Limb (tissue), 2 donors: ENCODE data around the gene STARD8.
"Not testable (repeated sequence)": the region's sequence is repeated elsewhere in the genome, so short reads cannot be mapped to it uniquely, and the experiment has no call there.

Experiments
- DNase-seq, 2 donors: peaks; one replicate each; pipeline ENCODE4 v3.0.0-alpha.2; 2016; ENCODE audit errors: extremely low spot score in 2 of 2

The STARD8 gene

DNA sequence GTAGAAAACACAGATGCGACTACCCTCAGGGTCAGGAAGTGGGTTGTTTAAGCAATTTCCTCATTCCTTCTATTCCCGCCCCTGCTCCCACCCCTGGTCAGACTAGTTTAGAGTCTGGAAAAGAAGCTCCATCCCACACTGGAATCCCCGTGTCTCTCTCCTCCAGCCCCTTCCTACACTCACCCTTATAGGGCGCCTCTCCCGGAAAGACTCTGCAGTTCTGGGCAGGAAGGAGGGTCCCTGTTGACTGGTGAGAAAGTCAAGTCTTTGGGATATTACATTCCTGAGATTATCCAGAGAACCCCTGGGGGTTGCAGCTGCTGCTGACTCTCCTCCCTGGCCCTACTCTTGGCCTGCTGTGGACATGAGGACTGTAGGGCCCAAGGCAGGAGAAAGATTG lies 11.9 kb downstream of the STARD8 start:
- no peak for DNase-seq

DNA sequence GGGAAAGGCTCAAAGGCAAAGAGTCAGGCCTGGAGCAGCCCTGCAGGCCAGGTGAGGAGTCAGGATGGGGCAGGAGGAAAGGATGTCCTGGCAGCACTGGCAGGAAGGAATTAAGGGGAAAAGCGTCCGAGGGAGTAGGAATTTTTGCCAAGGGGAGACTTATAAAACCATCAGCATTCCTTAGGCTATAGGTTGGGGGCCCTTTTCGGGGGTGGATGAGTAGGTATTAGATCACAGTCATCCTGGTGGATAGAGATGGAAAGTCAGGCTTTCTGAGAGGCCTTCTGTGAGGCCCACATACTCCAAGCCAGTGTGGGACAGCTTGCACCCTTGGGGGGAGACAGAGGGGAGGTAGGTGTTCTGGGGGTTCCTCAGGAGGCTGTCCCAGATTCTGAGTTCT lies 12.3 kb downstream of the STARD8 start:
- DNase-seq = no peak

DNA sequence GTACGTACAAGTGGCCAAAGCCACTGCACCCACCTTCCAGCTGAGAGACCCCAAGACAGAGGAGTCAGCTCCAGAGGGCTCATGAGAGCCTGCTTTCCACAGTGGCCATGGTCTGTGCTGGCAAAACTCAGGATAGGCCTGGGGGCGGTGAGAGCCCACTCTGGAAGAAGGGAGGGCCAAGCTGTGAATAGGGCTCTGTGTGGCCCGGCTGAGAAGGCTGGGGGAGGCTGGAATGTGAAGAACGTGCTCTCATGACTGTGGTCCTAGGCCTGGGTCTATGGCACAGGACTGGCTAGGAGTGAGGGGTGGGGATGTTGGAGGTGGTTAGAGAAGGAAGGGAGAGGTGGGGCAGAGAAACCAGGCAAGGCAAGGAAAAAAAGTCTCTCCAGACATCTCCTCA lies 13.3 kb downstream of the STARD8 start:
- DNase-seq = no peak

DNA sequence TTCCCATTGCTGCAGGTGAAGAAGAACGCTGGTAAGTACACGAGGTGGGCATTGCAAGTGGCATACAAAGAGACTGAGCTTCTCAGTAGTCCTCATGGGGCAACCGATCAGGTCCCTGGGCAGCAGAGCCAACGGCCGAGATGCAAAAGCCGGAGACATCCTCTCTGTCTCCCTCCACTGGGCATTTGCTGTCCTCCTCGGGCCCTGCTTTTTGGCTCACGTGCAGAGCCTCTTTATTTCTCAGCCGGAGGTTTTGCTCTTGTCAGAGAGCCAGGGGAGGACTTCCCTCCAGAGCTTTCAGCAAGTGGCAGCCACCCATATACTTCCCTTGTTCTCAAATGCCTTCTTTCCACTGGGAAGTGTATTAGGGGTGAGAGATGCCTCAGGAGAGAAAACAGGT lies 18.0 kb downstream of the STARD8 start:
- DNase-seq = no peak

DNA sequence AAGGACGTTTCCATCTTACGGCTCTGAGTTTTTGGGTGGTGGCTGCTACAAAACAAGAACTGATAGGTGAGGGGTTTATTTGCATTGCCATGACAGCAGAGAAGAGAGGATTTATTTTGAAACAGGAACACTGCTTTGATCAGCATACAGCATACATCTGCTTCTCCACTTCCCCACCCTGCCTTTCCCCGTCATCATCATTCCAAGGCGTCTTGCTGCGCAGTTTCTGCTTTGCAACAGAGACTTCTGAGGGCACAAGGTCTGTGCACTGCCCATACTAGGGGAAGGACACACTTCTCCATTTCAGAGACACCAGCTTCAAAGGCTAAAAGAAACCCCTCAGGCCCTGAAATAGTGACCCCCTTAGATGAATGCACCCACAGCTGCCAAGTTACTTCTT lies 19.1 kb downstream of the STARD8 start:
- DNase-seq = no peak

DNA sequence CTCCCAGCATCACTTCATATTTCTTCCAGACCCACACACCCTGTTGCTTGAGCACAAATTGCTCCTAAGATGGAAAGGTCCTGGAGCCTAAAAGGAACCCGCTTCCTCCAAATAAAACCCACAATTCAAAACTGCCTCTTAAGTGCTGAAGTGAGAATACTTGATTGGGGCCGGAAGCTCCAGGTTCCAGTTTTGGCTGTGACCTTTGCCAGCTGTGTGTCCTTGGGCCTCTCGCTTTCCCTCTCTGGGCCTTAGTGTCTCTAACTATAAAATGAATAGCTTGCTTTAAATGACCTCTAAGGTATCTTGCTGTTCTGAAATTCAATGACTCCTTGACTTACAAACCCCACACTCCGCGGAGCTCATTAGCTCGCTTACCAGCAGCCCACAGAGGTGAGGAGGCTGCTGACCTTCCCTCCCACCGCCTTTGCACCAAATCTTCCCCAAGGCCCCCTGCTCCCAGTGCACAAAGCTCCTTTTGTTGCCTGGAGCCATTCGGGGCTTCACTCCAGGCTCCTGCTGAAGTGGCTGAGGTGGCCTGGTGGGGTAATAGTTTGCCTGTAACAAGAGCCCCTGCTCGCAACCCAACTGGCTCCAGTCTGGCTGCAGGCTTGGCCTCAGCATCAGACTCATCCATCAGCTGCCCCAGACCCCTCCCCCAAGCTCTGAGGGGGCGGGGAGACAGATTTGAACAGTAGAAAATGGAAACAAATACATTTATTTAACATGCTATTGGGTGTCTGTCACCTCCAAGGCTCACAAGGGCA lies 21.8 kb downstream of the STARD8 start:
- no peak for DNase-seq

DNA sequence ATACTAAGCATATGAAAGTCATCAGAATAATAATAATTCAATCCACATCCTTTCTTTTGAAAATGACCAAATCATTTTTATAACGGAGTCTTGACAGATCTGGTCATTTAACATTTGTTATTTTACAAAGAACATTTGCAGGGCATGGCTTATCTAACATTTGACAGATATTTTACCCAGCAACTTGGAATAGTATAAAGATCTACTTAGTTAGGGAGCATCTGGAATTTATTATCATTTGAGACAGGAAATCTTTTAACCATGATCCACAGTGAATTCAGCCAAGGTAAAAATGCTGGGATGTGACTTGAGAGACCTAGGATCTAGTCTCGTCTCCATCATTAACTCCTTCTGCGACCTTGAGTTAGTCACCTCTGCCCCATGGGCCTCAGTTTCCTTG lies 22.4 kb downstream of the STARD8 start:
- no peak for DNase-seq

DNA sequence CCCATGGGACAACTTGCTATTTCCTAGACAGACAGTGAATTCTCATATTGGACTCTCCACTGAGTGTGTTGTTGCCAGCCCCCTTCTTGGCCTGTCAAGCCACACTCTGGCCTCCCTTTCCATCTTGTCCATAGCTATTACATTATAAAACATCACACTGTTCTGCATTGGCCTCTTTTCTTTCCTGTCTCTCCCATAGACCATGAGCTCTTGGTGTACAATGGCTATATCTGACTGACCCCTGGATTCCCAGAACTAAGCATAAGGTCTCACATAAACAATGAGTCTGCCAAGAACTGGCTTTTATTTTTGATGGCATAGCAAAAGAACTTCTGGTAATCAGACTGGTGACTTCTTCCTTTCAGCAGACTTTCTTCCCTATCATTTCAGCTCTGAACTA lies 23.8 kb downstream of the STARD8 start:
- no peak for DNase-seq

DNA sequence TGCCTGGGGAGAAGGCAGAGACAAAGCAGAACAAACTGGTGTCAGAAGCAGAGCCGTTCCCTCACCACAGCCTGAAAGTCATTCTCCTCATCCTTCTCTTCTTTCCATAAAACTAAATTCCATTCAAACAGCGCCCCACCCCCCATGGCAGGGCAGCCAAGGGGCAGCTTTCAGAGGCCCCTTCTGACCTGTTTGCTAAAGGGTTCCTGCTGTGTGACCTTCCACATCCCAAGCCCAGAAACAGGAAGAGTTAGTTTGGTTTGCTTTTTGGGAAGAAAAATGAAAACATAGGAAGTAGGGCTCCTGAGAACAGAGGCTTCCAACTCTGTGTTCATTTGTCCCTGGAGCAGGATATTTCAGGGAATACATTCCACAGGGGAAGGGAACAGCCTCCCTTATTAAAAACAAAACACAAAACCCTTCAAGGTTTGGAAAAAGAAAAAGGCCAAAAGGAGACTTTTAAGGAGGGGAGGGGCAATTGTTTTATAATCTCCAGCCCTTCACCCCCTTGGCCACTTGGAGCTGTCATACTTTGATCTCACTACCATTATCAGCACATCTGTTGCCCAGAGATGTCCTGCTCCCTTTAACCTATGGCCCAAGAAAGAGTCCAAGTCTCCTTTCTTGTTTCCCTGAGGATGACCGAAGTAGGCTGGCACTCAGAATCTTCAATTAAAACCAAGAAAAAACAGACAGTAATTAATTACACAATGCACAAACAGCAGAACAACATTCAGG lies 25.3 kb downstream of the STARD8 start:
- no peak for DNase-seq

DNA sequence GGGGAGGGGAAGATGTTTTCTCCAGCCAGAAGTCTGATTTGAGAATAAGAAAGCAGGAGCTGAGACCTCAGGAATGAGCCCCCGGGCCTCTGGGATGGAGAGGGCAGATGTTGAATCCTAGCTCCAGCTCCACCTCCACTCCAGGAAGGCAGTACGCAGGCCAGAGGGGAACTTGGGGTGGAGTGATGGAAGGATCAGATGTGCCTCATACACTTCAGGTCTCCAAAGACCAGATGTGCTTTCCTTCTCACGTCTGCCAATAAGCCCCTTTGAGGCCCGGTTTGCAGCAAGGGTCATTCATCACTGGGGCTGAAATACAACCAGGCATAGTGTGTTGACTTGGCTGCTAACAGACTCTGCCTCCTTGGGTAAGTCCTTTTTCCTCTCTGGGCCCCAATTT lies 28.1 kb downstream of the STARD8 start:
- peak; percentile 34 to 43 for DNase-seq

DNA sequence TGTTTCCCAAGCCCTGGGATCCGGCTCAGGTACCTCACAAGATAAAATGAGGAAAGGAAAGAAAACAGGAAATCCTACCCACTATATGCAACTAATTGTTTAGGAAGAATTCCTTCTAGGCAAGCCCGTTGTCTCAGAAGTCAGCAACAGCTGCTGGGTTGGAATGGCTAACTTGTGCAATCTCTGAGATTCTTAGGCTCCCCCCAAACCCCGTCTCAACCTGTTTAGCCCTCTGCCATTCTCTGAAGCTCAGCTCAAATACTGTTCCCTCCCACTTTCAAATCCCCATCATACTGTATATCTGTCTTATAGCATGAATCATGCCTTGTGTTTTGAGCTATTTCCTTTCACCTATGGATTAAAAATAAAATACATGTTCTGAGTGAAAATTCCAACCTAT lies 28.9 kb downstream of the STARD8 start:
- no peak for DNase-seq

DNA sequence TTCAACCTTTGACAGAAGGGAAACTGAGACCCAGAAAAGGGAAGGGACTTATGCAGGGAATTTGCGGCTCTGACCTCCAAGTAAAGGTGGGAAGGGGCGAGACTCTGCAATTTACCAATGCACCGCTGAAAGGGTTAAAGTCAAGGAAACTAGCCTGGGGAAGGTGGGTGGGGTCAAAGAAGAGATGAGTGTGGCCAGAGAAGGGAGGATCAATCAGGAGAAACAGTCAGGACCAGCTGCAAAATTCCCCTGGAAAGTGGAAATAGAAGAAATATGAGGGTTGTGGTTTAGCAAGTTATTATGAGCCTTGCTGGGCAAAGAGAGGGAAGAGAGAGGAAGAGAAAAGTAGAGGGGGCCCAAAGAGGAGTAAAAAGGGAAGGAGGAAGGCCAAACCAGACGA lies 30.5 kb downstream of the STARD8 start:
- no peak for DNase-seq

DNA sequence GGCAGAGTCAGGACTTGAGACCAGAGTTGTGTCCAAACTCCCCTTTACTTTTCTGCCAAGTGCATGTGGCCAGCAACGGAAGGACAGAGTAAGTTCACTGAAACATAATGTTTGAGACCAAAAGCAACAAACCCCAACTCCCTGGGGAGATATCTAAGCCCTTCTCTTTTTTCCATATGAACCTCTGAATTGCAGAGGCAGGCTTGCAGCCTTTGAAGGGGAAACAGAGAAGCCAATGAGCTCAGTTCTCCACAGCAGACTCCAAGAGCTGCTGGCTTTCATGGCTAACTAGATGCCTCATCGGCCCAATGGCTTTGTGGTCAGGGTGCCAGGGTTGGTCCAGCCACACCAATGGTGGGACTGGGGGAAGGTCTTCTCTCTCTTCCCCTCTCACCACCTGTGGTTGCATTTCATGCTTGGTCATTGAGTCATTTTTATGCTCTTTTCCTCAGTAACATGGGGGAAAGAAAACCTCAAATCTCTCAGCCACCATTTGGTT lies 34.0 kb downstream of the STARD8 start:
- no peak for DNase-seq

DNA sequence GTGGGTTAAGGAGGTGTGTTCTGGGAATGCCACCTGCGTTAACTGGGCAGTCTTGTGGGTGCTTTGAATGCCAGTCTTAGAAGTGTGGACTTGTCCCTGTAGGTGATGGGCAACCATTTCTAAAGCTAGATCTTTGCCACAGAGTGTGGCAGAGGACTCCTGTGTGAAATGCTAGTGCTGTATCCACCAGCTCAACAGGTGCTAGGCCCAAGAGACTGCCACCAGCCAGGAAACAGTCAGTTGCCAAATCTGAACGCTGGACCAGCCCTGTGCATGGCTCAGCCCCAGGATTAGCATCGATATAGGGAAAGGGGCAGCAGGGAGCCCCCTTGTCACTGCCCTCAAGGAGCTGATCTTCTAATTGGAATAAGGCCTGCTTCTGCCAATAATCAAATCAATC lies 35.3 kb downstream of the STARD8 start:
- DNase-seq = no peak

DNA sequence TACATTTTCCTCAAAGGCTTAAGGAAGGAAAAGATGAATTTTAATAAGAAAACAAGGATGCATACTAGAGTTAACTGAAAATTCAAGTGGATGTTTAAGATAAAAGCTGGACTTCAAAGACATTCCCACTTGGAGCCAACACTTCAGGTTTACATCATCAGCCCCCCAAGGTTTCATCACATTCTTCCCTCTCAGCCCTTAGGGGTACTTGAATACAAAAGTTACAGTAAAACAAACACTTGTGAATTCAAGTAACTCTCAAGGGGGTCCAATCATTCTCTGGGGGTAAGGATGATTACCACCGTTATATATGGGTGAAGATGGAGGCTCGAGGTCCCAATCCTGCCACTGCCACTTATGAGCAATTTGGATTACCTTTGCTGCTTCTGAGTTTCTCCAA lies 36.1 kb downstream of the STARD8 start:
- no peak for DNase-seq

DNA sequence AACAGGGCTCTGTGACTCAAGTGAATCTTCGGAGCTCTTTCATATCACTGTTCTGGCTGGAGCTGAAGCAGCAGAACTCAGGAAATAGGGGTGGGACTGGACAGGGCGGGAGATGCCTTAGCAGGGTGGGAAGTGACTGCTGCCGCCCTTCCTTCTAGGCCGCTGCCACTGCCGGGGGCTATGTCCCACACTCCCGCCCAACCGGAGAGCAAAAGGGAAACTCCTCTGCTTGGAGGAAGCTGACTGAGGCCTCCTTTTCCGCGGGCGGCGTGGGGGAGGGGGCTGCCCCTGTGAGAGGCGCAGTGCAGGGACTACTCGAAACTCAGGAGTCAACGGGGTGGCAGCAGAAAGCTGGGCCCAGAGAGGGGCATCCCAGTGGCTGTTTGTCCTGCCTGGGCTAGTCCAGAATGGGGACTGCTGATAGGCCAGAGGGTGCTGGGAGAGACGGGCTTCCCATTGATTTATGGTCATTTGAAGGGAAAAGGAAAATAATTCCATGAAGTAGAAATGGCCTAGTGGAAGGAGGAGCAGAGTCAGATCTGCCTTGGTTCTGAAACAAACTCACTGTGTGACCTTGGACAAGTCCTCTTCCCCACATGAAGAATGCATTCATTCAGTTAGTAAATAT lies 36.9 kb downstream of the STARD8 start:
- DNase-seq = peak in 1 of 2 donors; percentile 51

DNA sequence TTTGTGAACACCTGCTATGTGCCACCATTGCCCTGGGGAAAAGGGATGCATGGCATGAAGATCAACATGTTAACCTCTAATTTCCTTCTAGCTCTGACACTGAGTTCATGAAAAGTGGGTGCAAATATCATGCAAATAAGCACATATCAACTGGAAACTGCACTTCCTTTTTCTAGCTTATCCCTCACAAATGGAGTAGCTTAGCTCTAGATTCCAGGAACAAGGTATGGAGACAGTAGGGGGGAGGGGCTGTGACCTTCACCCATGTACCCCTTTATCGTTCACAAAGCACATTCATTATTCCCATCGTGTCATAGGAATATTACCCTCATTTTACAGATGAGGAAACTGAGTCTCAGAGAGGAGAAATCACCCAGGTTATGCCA lies 37.4 kb downstream of the STARD8 start:
- DNase-seq = no peak

DNA sequence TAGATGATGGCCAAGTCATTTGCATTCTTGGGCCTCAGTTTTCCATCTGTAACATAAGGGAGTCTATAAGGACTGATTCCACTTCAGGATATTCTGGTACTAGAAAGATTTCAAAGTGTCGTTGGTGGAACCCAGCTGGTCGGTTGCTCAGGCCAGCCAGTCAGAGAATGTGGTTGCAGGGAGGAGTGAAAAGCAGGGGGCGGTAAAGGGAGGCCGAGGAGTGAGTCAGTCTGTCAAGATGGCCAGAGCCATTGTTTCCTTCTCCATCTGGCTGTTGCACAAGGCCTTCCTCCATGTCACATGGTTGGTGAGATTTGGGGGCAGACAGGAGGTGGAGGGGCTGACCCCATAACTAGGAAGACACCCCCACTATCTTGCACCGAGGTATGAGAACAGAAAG lies 38.2 kb downstream of the STARD8 start:
- no peak for DNase-seq

DNA sequence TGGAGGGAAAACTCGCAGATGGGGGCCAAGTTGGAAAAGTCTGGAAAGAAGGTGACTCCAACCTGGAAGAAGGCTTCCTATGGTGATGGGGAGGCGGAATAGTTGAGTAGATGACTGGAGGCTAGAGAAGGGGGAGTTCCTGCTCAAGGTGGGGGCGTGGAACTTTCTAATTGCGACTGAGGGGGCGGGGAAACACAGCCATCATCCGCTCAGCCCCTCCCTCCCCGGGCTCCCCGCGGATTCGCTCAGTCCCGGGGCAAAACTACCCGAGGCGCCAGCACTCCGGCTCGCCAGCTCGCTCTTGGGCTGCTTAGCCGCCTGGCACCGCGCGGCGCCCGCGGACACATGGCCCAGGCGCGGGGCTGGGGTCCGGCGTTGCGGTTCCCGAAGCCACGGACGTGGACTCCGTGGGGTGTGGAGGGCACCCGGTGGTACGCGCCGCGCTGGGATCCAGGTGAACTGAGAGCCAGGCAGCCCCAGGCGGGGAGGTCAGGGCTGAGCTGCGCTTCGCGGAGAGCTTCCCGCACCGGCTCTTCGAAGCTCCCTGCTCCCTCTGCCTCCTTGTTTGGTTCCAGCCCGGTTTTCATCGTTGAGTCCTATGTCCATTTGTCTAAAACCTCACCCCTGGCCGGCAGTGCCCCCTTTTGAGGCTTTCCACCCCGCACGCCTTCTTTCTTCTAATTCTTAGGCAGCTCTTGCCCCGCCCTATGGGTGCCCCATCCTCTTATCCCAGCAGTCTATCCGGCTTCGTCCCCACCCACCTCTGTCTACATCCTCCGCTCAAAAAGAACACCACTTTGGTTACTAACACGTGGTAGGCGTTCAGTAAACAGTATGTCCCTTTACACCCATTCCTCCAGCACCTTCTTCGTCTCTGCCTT lies 38.9 kb downstream of the STARD8 start:
- peak in 1 of 2 donors; percentile 41 for DNase-seq

DNA sequence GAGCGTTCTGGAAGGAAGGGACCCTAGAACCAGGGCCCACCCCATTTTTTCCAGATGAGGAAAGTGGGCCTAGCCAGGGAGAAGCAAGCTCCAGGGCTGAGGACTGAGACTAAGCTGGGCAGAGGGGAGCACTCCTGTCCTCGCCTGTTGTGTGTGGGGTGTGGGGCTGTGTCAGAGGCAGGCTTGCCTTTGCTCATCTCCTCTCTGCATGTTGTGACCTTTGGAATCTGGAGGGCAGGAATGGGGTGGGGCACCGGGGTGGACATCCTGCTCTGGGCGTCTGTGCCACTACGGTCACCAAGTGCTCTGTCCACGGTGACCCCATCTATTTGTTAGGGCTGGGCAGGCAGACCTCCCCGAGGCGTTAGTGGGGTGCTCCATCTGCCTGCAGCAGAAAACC lies 41.5 kb downstream of the STARD8 start:
- not testable (repeated sequence) for DNase-seq

DNA sequence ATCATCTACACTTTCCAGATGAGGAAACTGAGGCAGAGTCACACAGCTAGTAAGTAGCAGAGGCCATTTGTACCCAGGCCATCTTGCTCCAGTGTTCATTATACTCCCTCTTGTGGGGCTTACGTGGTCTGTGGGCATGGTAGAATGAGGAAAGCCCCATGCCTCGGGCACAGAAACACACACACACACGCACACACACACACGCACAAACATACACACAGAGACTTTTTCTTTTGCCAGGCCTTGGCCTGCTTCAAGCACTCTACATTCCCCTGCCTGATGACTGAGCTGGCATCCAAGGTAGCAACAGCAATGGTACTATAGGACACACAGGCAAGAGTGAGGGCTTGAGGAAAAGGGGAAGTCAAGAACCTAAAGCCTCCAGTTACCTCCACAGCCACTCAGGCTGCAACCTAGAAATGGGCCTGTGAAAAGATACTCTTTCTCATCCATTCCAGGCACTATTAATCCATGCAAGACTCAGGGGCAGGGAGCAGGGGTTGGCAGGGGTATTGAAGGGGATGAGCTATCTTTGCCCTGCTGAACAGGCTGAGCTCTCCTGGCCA lies 43.6 kb downstream of the STARD8 start:
- DNase-seq = no peak
